Measurements from ENCODE around the gene CSK.

Gene CSK

GRCh38 chr15:74770211-74770903 lies 11.5 kb upstream of the CSK start:
- Histone ChIP-seq H3K36me3 (ENCODE audit: control insufficient read depth, insufficient read depth, low read length) (no peaks in the 10 kb centered on the region), H3K4me3 (ENCODE audit: low read length) (no peak overlapping the region), H3K4me1 (ENCODE audit: control insufficient read depth, insufficient read depth, low read length) (peaks cover 3% of the 10 kb centered on the region; the same call in 1 of the 2 replicates), H3K27ac (ENCODE audit: low read length) (no peak overlapping the region), H3K27me3 (ENCODE audit: control insufficient read depth, insufficient read depth, low read length) (no peaks in the 10 kb centered on the region), H3K9me3 (ENCODE audit: control insufficient read depth, insufficient read depth, low read length) (no peaks in the 10 kb centered on the region)
- WGBS (ENCODE audit: insufficient coverage, insufficient read length), result no CpG with 5 or more reads among the region's 4 CpGs
- DNase-seq (ENCODE audit: low read depth, low spot score), result no peak

- Histone ChIP-seq H3K9me3 (ENCODE audit: control insufficient read depth, insufficient read depth, low read length) (no peaks in the 10 kb centered on the region), H3K27ac (ENCODE audit: low read length) (no peak overlapping the region), H3K4me1 (ENCODE audit: control insufficient read depth, insufficient read depth, low read length) (peaks cover 3% of the 10 kb centered on the region), H3K4me3 (ENCODE audit: low read length) (no peak overlapping the region), H3K36me3 (ENCODE audit: control insufficient read depth, insufficient read depth, low read length) (no peaks in the 10 kb centered on the region), H3K27me3 (ENCODE audit: control insufficient read depth, insufficient read depth, low read length) (no peaks in the 10 kb centered on the region)
- no CpG with 5 or more reads among the region's 5 CpGs for whole genome bisulfite sequencing (ENCODE audit: insufficient coverage, insufficient read length)
- DNase-seq (ENCODE audit: low read depth, low spot score), result no peak
Measured at GRCh38 chr15:74773329-74773728, 8.6 kb upstream of the CSK start.

DNA sequence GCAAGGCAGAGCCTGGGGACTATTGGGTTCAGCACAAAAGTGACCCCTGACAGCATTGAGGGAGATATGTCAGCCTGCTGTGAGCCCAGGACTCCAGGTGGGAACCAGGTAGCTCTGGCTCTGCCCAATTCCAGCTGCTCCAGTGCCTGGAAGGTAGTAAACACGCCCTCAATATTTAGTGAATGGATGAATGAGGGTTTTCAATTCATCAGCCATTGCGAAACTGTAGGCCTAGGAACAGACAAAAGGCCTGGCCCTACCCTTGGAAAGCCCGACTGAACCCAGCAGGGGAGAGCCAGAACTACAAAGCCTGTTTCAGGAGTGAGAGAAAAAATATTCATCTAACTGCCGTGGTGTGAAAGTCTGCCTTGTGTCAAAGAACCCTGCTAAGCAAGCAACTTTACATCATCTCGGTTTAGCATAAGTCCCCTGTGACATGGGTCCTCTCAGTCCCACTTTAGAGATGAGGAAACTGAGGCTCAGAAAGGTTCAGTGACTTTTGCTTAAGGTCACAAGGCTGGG lies 8.1 kb upstream of the CSK start:
- H3K4me3 ChIP-seq (ENCODE audit: low read length), result no peak overlapping the region
- no CpG with 5 or more reads among the region's 5 CpGs for WGBS (ENCODE audit: insufficient coverage, insufficient read length)
- DNase-seq (ENCODE audit: low read depth, low spot score), result no peak
- no peaks in the 10 kb centered on the region for H3K27me3 ChIP-seq (ENCODE audit: control insufficient read depth, insufficient read depth, low read length)
- H3K36me3 ChIP-seq (ENCODE audit: control insufficient read depth, insufficient read depth, low read length), result no peaks in the 10 kb centered on the region
- peaks cover 3% of the 10 kb centered on the region for H3K4me1 ChIP-seq (ENCODE audit: control insufficient read depth, insufficient read depth, low read length)
- H3K9me3 ChIP-seq (ENCODE audit: control insufficient read depth, insufficient read depth, low read length), result no peaks in the 10 kb centered on the region
- no peak overlapping the region for H3K27ac ChIP-seq (ENCODE audit: low read length)

- DNase-seq (ENCODE audit: low read depth, low spot score), result no peak
- Histone ChIP-seq H3K36me3 (ENCODE audit: control insufficient read depth, insufficient read depth, low read length) (no peaks in the 10 kb centered on the region), H3K4me3 (ENCODE audit: low read length) (no peak overlapping the region), H3K27me3 (ENCODE audit: control insufficient read depth, insufficient read depth, low read length) (no peaks in the 10 kb centered on the region), H3K9me3 (ENCODE audit: control insufficient read depth, insufficient read depth, low read length) (no peaks in the 10 kb centered on the region), H3K4me1 (ENCODE audit: control insufficient read depth, insufficient read depth, low read length) (peaks cover 3% of the 10 kb centered on the region), H3K27ac (ENCODE audit: low read length) (no peak overlapping the region)
- WGBS (ENCODE audit: insufficient coverage, insufficient read length), result no CpG with 5 or more reads among the region's 5 CpGs
Measured at GRCh38 chr15:74775132-74775562, 6.7 kb upstream of the CSK start.

GRCh38 chr15:74775894-74776293 lies 6.0 kb upstream of the CSK start:
- Histone ChIP-seq H3K4me3 (ENCODE audit: low read length) (no peak overlapping the region), H3K27ac (ENCODE audit: low read length) (no peak overlapping the region), H3K4me1 (ENCODE audit: control insufficient read depth, insufficient read depth, low read length) (no peaks in the 10 kb centered on the region; the same call in 1 of the 2 replicates), H3K36me3 (ENCODE audit: control insufficient read depth, insufficient read depth, low read length) (no peaks in the 10 kb centered on the region), H3K27me3 (ENCODE audit: control insufficient read depth, insufficient read depth, low read length) (no peaks in the 10 kb centered on the region), H3K9me3 (ENCODE audit: control insufficient read depth, insufficient read depth, low read length) (no peaks in the 10 kb centered on the region)
- DNase-seq (ENCODE audit: low read depth, low spot score), result no peak
- no CpG with 5 or more reads among the region's 4 CpGs for WGBS (ENCODE audit: insufficient coverage, insufficient read length)

DNA sequence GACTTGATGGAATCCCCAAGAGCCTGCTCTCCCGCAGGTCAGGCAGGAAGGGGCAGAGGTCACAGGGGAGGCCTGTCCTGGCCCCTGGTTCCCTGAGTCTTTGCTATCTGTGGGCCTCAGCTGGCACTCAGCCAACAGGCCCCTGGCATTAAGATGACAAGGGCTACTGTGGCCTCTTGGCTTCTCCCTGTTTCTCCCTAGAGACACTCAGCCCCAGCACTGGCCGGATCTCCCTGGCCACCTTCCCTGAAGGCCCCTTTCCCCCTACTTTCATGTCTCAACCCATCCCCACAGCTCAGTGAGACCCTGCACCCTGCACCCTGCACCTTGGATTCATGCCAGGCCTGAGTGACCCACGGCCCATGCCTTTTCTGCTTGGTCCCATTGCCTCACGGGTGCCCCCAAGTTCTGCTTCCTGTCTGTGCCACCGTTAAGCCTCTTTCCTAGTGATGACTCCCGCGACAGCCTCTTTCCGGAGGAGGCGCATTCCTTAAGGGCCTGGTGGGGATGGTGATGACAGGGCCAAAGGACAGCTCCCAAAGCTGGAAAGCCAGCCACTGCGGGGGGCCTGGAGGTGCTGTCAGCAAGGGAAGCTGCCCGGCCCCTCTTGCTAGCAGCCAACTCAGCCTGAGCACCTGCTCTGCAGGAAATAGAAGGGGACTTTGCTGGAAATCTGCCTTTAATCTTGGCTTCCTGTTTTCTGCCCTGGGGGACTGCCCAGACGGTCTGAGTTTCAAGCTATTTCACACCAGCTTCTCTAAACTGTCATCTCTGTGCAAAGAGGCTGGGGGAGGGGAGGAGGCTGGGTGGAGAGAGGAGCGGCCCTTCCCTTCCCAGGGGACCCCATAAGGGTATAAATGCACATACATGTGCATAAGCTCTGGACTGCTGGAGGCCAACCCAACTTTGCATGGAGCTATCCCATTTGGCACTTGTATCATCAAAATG lies 4.8 kb upstream of the CSK start:
- no CpG with 5 or more reads among the region's 13 CpGs for WGBS (ENCODE audit: insufficient coverage, insufficient read length)
- DNase-seq (ENCODE audit: low read depth, low spot score), result no peak
- H3K4me3 ChIP-seq (ENCODE audit: low read length), result no peak overlapping the region
- no peaks in the 10 kb centered on the region for H3K36me3 ChIP-seq (ENCODE audit: control insufficient read depth, insufficient read depth, low read length)
- H3K9me3 ChIP-seq (ENCODE audit: control insufficient read depth, insufficient read depth, low read length), result no peaks in the 10 kb centered on the region
- no peaks in the 10 kb centered on the region for H3K27me3 ChIP-seq (ENCODE audit: control insufficient read depth, insufficient read depth, low read length)
- H3K27ac ChIP-seq (ENCODE audit: low read length), result no peak overlapping the region
- H3K4me1 ChIP-seq (ENCODE audit: control insufficient read depth, insufficient read depth, low read length), result no peaks in the 10 kb centered on the region; the same call in 1 of the 2 replicates

- no peak overlapping the region for H3K4me3 ChIP-seq (ENCODE audit: low read length)
- H3K36me3 ChIP-seq (ENCODE audit: control insufficient read depth, insufficient read depth, low read length), result no peaks in the 10 kb centered on the region
- no peaks in the 10 kb centered on the region for H3K27me3 ChIP-seq (ENCODE audit: control insufficient read depth, insufficient read depth, low read length)
- no peak overlapping the region for H3K27ac ChIP-seq (ENCODE audit: low read length)
- H3K9me3 ChIP-seq (ENCODE audit: control insufficient read depth, insufficient read depth, low read length), result no peaks in the 10 kb centered on the region
- WGBS (ENCODE audit: insufficient coverage, insufficient read length), result no CpG with 5 or more reads among the region's 6 CpGs
- DNase-seq (ENCODE audit: low read depth, low spot score), result no peak
- peaks cover under 1% of the 10 kb centered on the region for H3K4me1 ChIP-seq (ENCODE audit: control insufficient read depth, insufficient read depth, low read length)
Measured at GRCh38 chr15:74777769-74778598, 3.9 kb upstream of the CSK start.

DNA sequence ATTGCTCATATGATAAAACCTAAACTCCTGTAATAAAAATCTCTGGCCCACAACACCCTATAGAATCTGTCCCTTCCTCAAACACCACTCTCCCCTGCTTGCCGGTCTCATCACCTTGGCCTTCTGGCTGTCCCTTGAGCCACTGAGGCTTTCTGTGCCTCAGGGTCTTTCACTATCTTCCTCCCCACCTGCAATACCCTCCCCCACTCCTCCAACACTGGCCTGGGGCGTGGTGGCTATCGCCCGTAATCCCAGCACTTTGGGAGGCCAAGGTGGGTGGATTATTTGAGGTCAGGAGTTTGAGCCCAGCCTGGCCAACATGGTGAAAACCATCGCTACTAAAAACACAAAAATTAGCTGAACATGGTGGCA lies 3.3 kb upstream of the CSK start:
- no CpG with 5 or more reads among the region's 5 CpGs for WGBS (ENCODE audit: insufficient coverage, insufficient read length)
- no peaks in the 10 kb centered on the region for H3K9me3 ChIP-seq (ENCODE audit: control insufficient read depth, insufficient read depth, low read length)
- no peaks in the 10 kb centered on the region for H3K36me3 ChIP-seq (ENCODE audit: control insufficient read depth, insufficient read depth, low read length)
- no peak overlapping the region for H3K27ac ChIP-seq (ENCODE audit: low read length)
- H3K4me1 ChIP-seq (ENCODE audit: control insufficient read depth, insufficient read depth, low read length), result peaks cover 3% of the 10 kb centered on the region
- H3K4me3 ChIP-seq (ENCODE audit: low read length), result no peak overlapping the region
- no peak for DNase-seq (ENCODE audit: low read depth, low spot score)
- no peaks in the 10 kb centered on the region for H3K27me3 ChIP-seq (ENCODE audit: control insufficient read depth, insufficient read depth, low read length)

- no peaks in the 10 kb centered on the region for H3K27me3 ChIP-seq (ENCODE audit: control insufficient read depth, insufficient read depth, low read length)
- H3K4me1 ChIP-seq (ENCODE audit: control insufficient read depth, insufficient read depth, low read length), result peaks cover 3% of the 10 kb centered on the region
- WGBS (ENCODE audit: insufficient coverage, insufficient read length), result no CpG with 5 or more reads among the region's 7 CpGs
- no peak for DNase-seq (ENCODE audit: low read depth, low spot score)
- H3K36me3 ChIP-seq (ENCODE audit: control insufficient read depth, insufficient read depth, low read length), result no peaks in the 10 kb centered on the region
- no peak overlapping the region for H3K27ac ChIP-seq (ENCODE audit: low read length)
- H3K4me3 ChIP-seq (ENCODE audit: low read length), result no peak overlapping the region
- H3K9me3 ChIP-seq (ENCODE audit: control insufficient read depth, insufficient read depth, low read length), result no peaks in the 10 kb centered on the region
Measured at GRCh38 chr15:74779162-74779648, 2.7 kb upstream of the CSK start.
